ENCODE data around the gene MPV17L2.

MPV17L2 gene

DNA sequence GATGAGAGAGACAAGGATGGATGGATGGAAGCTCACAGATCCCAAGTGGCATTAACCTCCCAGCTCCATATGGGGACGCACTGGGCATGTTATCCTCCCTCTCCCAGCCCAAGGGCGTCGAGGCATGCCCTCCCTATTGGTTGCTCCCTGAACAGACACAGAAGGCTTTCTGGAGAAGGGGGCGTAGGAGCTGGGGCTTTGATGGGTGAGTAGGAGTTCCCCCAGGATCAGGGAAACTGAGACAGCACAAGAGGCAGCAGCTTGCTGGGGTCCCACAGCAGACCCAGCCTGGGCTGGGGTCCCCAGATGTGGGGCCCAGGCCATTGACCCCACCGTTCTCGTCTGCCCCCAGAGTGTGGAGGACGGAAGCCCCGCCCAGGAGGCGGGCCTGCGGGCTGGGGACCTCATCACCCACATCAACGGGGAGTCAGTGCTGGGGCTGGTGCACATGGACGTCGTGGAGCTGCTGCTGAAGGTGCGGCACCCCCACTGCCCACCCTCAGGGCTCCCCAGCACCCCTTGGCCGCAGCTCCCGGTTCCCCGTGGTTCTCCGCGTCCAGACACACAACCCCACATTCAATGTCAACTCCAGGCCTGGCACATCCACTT, 47.5 kb upstream of the MPV17L2 start:
- TF ChIP-seq SIN3A (IDR thresholded peaks at IDR 0.05; ENCODE audit: borderline replicate concordance, insufficient read depth, low read length), result no peak
- no peak for TF ChIP-seq POLR2AphosphoS5 (IDR thresholded peaks at IDR 0.05; ENCODE audit: low read depth, low read length)
- TF ChIP-seq, protein P1, sequence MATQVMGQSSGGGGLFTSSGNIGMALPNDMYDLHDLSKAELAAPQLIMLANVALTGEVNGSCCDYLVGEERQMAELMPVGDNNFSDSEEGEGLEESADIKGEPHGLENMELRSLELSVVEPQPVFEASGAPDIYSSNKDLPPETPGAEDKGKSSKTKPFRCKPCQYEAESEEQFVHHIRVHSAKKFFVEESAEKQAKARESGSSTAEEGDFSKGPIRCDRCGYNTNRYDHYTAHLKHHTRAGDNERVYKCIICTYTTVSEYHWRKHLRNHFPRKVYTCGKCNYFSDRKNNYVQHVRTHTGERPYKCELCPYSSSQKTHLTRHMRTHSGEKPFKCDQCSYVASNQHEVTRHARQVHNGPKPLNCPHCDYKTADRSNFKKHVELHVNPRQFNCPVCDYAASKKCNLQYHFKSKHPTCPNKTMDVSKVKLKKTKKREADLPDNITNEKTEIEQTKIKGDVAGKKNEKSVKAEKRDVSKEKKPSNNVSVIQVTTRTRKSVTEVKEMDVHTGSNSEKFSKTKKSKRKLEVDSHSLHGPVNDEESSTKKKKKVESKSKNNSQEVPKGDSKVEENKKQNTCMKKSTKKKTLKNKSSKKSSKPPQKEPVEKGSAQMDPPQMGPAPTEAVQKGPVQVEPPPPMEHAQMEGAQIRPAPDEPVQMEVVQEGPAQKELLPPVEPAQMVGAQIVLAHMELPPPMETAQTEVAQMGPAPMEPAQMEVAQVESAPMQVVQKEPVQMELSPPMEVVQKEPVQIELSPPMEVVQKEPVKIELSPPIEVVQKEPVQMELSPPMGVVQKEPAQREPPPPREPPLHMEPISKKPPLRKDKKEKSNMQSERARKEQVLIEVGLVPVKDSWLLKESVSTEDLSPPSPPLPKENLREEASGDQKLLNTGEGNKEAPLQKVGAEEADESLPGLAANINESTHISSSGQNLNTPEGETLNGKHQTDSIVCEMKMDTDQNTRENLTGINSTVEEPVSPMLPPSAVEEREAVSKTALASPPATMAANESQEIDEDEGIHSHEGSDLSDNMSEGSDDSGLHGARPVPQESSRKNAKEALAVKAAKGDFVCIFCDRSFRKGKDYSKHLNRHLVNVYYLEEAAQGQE (IDR thresholded peaks at IDR 0.05; ENCODE audit: insufficient read depth in 1 of 2, low read depth in 2 of 2, low read length in 2 of 2), result no peak

DNA sequence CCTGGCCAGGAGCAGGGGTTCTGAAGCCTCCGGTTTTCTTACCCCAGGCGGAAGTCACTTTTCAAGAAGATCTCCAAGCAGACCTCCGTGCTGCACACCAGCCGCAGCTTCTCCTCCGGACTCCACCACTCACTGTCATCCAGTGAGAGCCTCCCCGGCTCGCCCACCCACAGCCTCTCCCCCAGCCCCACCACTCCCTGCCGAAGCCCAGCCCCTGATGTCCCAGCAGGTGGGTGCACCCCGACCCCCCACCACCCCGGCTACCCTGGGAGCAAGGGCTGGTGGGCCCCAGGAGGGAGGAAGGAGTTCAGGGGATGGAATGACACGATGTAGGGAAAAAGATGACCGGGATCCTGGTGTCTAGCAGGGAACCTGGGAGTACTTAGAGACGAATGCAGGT, 45.6 kb upstream of the MPV17L2 start:
- TF ChIP-seq POLR2AphosphoS5 (IDR thresholded peaks at IDR 0.05; ENCODE audit: low read depth, low read length), result no peak
- TF ChIP-seq, protein P1 (IDR thresholded peaks at IDR 0.05; ENCODE audit: insufficient read depth in 1 of 2, low read depth in 2 of 2, low read length in 2 of 2), result no peak

DNA sequence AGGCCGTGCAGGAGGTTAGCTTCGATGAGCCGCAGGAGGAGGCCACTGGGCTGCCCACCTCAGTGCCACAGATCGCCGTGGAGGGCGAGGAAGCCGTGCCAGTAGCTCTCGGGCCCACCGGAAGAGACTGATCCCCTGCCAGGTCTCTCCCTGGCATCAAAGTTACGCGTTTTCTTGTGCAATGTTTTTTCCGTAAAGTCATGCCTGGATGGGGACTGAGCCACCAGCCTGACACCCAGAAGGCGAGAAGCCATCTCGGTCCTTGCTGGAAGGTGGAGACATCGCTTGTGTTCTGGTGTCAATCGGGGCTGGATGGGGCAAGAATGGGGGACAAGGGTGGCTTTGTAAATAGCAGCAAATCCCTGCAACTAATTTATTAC, 43.4 kb upstream of the MPV17L2 start:
- no peak for TF ChIP-seq POLR2AphosphoS5 (IDR thresholded peaks at IDR 0.05; ENCODE audit: low read depth, low read length)
- TF ChIP-seq, protein P1 (IDR thresholded peaks at IDR 0.05; ENCODE audit: insufficient read depth in 1 of 2, low read depth in 2 of 2, low read length in 2 of 2), result no peak
- no peak for TF ChIP-seq FOXP2 (optimal IDR thresholded peaks at IDR 0.05; ENCODE audit: borderline replicate concordance, extremely low read depth, extremely low read length, insufficient read depth)
- no peak for TF ChIP-seq SIN3A (IDR thresholded peaks at IDR 0.05; ENCODE audit: borderline replicate concordance, insufficient read depth, low read length)
- TF ChIP-seq TAF1 (IDR thresholded peaks at IDR 0.05; ENCODE audit: borderline replicate concordance, insufficient read depth, low read length), result no peak

DNA sequence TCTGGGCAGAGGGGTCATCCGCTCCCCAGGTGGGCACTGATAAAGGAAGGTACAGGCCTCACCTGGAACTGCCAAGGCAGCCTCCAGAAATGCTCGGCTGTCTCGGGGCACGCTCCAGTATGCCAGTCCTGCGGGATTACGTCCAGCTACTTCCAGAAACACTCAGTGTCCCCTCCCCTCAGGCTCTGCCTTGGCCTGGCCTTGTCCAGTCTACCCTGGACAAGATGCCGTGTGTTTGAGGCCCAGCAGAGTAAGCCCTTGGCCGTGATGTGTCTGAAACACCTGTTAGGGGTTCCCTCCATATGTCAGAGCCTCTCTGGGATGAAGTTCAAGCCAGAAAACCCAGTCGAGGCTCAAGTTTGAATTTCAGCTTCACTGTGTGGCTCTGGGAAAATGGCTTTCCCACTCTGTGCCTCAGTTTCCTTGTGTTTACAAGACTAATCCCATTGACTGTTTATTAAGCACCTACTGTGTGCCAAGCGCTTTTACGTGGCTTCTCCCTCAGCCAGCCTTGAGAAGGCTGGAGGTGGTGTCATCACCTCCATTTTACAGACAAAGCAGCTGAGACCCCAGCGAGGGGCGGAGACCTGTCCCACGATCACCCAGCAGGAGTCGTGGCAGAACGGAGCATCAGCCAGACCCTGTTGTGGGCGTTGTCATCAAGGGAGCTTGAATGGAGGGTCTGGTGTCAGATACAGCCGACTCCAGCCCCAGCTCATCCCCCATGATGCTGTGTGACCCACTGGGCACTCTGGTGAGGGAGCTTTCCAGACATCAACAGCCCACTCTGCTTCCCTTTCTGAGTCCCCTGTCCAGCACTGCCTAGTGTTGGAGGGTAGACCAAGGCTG, 42.0 kb upstream of the MPV17L2 start:
- TF ChIP-seq POLR2AphosphoS5 (IDR thresholded peaks at IDR 0.05; ENCODE audit: low read depth, low read length) (no peak), TAF1 (IDR thresholded peaks at IDR 0.05; ENCODE audit: borderline replicate concordance, insufficient read depth, low read length) (no peak), SIN3A (IDR thresholded peaks at IDR 0.05; ENCODE audit: borderline replicate concordance, insufficient read depth, low read length) (no peak), FOXP2 (optimal IDR thresholded peaks at IDR 0.05; ENCODE audit: borderline replicate concordance, extremely low read depth, extremely low read length, insufficient read depth) (no peak)

DNA sequence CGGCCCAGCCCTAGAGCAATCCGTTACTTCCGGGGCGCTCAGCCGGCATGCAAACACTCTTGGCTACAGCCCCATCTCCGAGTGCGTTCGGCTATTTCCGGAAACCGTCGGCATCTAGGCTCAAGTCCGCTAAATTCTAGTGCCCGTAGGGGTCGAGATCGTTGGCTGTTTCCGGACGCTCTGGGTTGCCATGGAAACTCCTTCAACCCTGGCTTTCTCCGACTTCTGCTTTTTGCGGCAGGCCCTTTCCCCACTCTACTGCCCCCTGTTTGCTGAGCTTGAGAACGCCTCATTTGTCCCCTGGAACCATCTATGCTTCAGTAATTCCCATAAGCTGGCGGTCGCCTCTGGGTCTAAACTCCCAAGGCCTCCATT, 40.6 kb upstream of the MPV17L2 start:
- no peak for TF ChIP-seq FOXP2 (optimal IDR thresholded peaks at IDR 0.05; ENCODE audit: borderline replicate concordance, extremely low read depth, extremely low read length, insufficient read depth)
- TF ChIP-seq POLR2AphosphoS5 (IDR thresholded peaks at IDR 0.05; ENCODE audit: low read depth, low read length), result peak; percentile 47; the same call in 1 of the 2 replicates
- TF ChIP-seq SIN3A (IDR thresholded peaks at IDR 0.05; ENCODE audit: borderline replicate concordance, insufficient read depth, low read length), result peak; percentile 53; the same call in 1 of the 2 replicates

DNA sequence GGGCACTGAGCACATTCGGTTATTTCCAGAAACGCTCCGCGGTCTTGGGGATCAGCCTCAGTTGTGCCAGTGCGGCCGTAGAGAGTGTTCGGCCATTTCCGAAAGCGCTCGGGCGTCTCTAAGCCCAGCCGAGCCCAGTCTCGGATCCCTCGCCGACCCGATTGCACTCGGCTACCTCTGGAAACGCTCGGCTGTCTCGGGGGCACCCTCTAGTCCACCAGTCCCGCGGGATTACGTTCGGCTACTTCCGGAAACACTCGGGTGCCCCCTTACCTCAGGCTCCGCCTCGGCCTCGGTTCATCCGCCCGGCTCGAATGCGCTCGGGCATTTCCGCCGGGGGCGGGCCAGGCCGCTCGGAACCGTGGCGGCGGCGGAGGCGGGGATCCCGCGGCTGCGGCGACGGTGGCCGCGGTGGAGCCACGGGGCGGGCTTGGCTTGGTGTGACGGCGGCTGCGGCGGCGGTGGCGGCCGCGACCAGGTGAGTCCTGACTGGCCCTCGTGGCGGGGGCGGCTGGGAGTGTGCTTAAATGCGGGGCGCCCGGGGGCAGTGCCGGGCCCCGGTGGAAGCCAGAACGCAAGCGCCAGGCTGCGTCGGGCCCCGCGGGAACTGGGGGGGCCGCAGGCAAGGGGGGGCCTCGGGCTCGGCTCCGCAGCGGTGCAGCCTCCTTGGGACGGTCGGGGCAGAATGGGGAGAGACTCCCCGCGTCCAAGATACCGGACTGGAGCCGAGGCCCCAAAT, 40.0 kb upstream of the MPV17L2 start, which contains the start of gene PIK3R2:
Gene PIK3R2, plus strand, starts transcription at position 347 of the 739 bp plus-strand sequence. CDS start 2,717 bp downstream, outside the sequence.
- no peak for TF ChIP-seq SIN3A (IDR thresholded peaks at IDR 0.05; ENCODE audit: borderline replicate concordance, insufficient read depth, low read length)
- TF ChIP-seq POLR2AphosphoS5 (IDR thresholded peaks at IDR 0.05; ENCODE audit: low read depth, low read length), result peak; percentile 33; the same call in 1 of the 2 replicates
- TF ChIP-seq FOXP2 (optimal IDR thresholded peaks at IDR 0.05; ENCODE audit: borderline replicate concordance, extremely low read depth, extremely low read length, insufficient read depth), result peak; percentile 64

Measured in PFSK-1 (cell line).